GM12878 (cell line): ENCODE results near the gene CCDC198. TPM values are rescaled to one million over a fixed set of nuclear protein-coding genes. Genes with fewer than 3 reads are reported as not detected.

Source experiments
- ATAC-seq: fragments of 200-7000 bp; cut with Tn5 transposase; 3 replicates; pipeline ENCODE4 v1.9.1; 2020; ENCODE audit warnings: mild to moderate bottlenecking, moderate library complexity
- BruUV-seq: library from RNA; stranded (reverse); fragments of 400-500 nt; replicated peaks from 2 replicates; lab custom pipeline; 2021; lab: Mats Ljungman, UMichigan
- CTCF ChIA-PET: fragments of 300-600 bp; sonication (Branson Sonifier 250); formaldehyde crosslinking; extraction: SDS; loops from one replicate; lab custom pipeline; 2021; ENCODE audit warnings: inconsistent platforms; lab: Yijun Ruan, JAX
- POLR2A ChIA-PET: fragments of 350-600 bp; formaldehyde crosslinking; extraction: SDS; loops from one replicate; lab custom pipeline; 2021; ENCODE audit warnings: inconsistent platforms; lab: Charles Lee
- RAD21 ChIA-PET: fragments of 300-600 bp; sonication (Branson Sonifier 250); formaldehyde crosslinking; loops from one replicate; lab custom pipeline; 2023; ENCODE audit warnings: antibody characterized with exemption; ENCODE audit not compliant: unreplicated experiment; lab: Charles Lee
- SMC1A ChIA-PET: fragments of 300-600 bp; sonication (Branson Sonifier 250); formaldehyde crosslinking; loops from one replicate; lab custom pipeline; 2023; ENCODE audit not compliant: unreplicated experiment, uncharacterized antibody; lab: Charles Lee
- DNase-seq: peaks from one replicate; pipeline ENCODE4 v3.0.0-alpha.2; 2011; ENCODE audit warnings: low read depth, low spot score
- FAIRE-seq: peaks from 3 replicates; lab custom pipeline; 2011; peaks lifted over from hg19 to GRCh38; lab: Jason Lieb, UNC
- H2AFZ ChIP-seq: 2 replicates; pipeline ENCODE4 v1.6.0; 2011; ENCODE audit warnings: low read depth, low read length, control low read depth; ENCODE audit not compliant: control insufficient read depth
- H3K27ac ChIP-seq: 2 replicates; pipeline ENCODE4 v1.5.1; 2011; ENCODE audit warnings: control low read depth; ENCODE audit not compliant: control insufficient read depth, insufficient read depth
- H3K27me3 ChIP-seq, 2 experiments: replicated peaks in 1 of 2; 2 replicates each; pipeline versions ENCODE4 v1.6.0 to v1.6.1; 2011; ENCODE audit warnings: low read length in 1 of 2; ENCODE audit not compliant: control insufficient read depth in 2 of 2, insufficient read depth in 2 of 2
- H3K36me3 ChIP-seq, 2 experiments: 2 replicates each; pipeline ENCODE4 v1.5.1; 2011; ENCODE audit warnings: low read length in 1 of 2; ENCODE audit not compliant: control insufficient read depth in 2 of 2, insufficient read depth in 2 of 2
- H3K4me1 ChIP-seq: 2 replicates; pipeline ENCODE4 v1.6.1; 2011; ENCODE audit warnings: mild to moderate bottlenecking, low read length, moderate library complexity, mixed read lengths; ENCODE audit not compliant: control insufficient read depth, insufficient read depth
- H3K4me2 ChIP-seq: 2 replicates; pipeline ENCODE4 v1.6.0; 2011; ENCODE audit warnings: control low read depth; ENCODE audit not compliant: control insufficient read depth, insufficient read depth
- H3K4me3 ChIP-seq: fragments of 200-600 bp; sonication (generic); 2 replicates; pipeline ENCODE4 v1.5.1; 2016
- H3K79me2 ChIP-seq: 2 replicates; pipeline ENCODE4 v1.6.0; 2011; ENCODE audit warnings: low read length; ENCODE audit not compliant: control insufficient read depth, insufficient read depth
- H3K9ac ChIP-seq: 2 replicates; pipeline ENCODE4 v1.8.0; 2011; ENCODE audit warnings: low read length, control low read depth, mixed read lengths; ENCODE audit not compliant: control insufficient read depth, insufficient read depth
- H3K9me3 ChIP-seq: replicated peaks from 3 replicates; pipeline ENCODE4 v1.5.1; 2011; ENCODE audit warnings: mild to moderate bottlenecking, low read length; ENCODE audit not compliant: control insufficient read depth, insufficient read depth
- H4K20me1 ChIP-seq: 2 replicates; pipeline ENCODE4 v1.6.0; 2011; ENCODE audit not compliant: control insufficient read depth, insufficient read depth
- ATF3 ChIP-seq: IDR thresholded peaks from 2 replicates; pipeline ENCODE4 v1.6.1; 2011; ENCODE audit warnings: low read depth, mild to moderate bottlenecking, low read length, moderate library complexity, borderline replicate concordance; ENCODE audit errors: extremely low read depth
- CHD2 ChIP-seq: IDR thresholded peaks from 2 replicates; pipeline ENCODE4 v1.6.1; 2011; ENCODE audit warnings: low read depth, low read length, improper control_type of control experiment, borderline replicate concordance
- CREM ChIP-seq: IDR thresholded peaks from 2 replicates; pipeline ENCODE4 v1.6.1; 2014; ENCODE audit warnings: antibody characterized with exemption, low read depth
- ESRRA ChIP-seq: IDR thresholded peaks from 2 replicates; pipeline ENCODE4 v1.6.1; 2012; ENCODE audit warnings: mild to moderate bottlenecking, low read length, improper control_type of control experiment
- ETV6 ChIP-seq, 2 experiments: fragments of 450-650 bp in 1 of 2; IDR thresholded peaks in 1 of 2; conservative IDR thresholded peaks in 1 of 2; 2 replicates each; pipeline ENCODE4 v1.6.1; 2014; ENCODE audit warnings: antibody characterized with exemption in 1 of 2, borderline replicate concordance in 1 of 2, low read depth in 1 of 2, mild to moderate bottlenecking in 1 of 2, moderate library complexity in 1 of 2
- IKZF1 ChIP-seq: fragments of 450-650 bp; conservative IDR thresholded peaks from 2 replicates; pipeline ENCODE4 v1.6.1; 2017; ENCODE audit warnings: antibody characterized with exemption, mild to moderate bottlenecking
- LARP7 ChIP-seq: fragments of 450-650 bp; IDR thresholded peaks from 2 replicates; pipeline ENCODE4 v1.6.1; 2017; ENCODE audit warnings: mild to moderate bottlenecking
- MTA3 ChIP-seq: IDR thresholded peaks from 2 replicates; pipeline ENCODE4 v1.6.1; 2012; ENCODE audit warnings: low read length, inconsistent platforms, borderline replicate concordance
- NR2F1 ChIP-seq: fragments of 450-650 bp; conservative IDR thresholded peaks from 2 replicates; pipeline ENCODE4 v1.6.1; 2017; ENCODE audit warnings: mild to moderate bottlenecking
- POLR2AphosphoS5 ChIP-seq: IDR thresholded peaks from 2 replicates; pipeline ENCODE4 v1.6.1; 2011; ENCODE audit warnings: mild to moderate bottlenecking, low read length, inconsistent platforms
- POU2F2 ChIP-seq: IDR thresholded peaks from 3 replicates; pipeline ENCODE4 v1.6.1; 2011; ENCODE audit warnings: low read depth, mild to moderate bottlenecking, low read length, borderline replicate concordance
- RAD21 ChIP-seq: IDR thresholded peaks from 2 replicates; pipeline ENCODE4 v1.6.1; 2011; ENCODE audit warnings: mild to moderate bottlenecking, low read depth, low read length, moderate library complexity; ENCODE audit not compliant: insufficient read depth
- RAD51 ChIP-seq: fragments of 450-650 bp; IDR thresholded peaks from 2 replicates; pipeline ENCODE4 v1.6.1; 2016; ENCODE audit warnings: moderate library complexity, mild to moderate bottlenecking, inconsistent platforms
- SMAD1 ChIP-seq: fragments of 450-650 bp; IDR thresholded peaks from 2 replicates; pipeline ENCODE4 v1.6.1; 2018; ENCODE audit warnings: mild to moderate bottlenecking, low read depth; ENCODE audit not compliant: partially characterized antibody
- SUPT20H ChIP-seq: IDR thresholded peaks from 2 replicates; pipeline ENCODE4 v1.6.1; 2011; ENCODE audit warnings: low read depth, mild to moderate bottlenecking, low read length, moderate library complexity, borderline replicate concordance; ENCODE audit not compliant: control insufficient read depth
- TARDBP ChIP-seq: IDR thresholded peaks from 2 replicates; pipeline ENCODE4 v1.6.1; 2016; ENCODE audit warnings: borderline replicate concordance
- ZBED1 ChIP-seq: IDR thresholded peaks from 2 replicates; pipeline ENCODE4 v1.6.1; 2016; ENCODE audit warnings: borderline replicate concordance
- ZNF24 ChIP-seq: fragments of 450-650 bp; IDR thresholded peaks from 2 replicates; pipeline ENCODE4 v1.6.1; 2017; ENCODE audit warnings: antibody characterized with exemption, mild to moderate bottlenecking
- ZNF622 ChIP-seq: fragments of 450-650 bp; IDR thresholded peaks from 2 replicates; pipeline ENCODE4 v1.6.1; 2017; ENCODE audit warnings: mild to moderate bottlenecking, inconsistent platforms
- in situ Hi-C: fragments of 300-500 bp; cut with MboI; formaldehyde crosslinking; loops from 9 replicates; pipeline ENCODE4 v1.14.3; 2018; ENCODE audit warnings: mixed read lengths
- intact Hi-C: fragments of 100-400 bp; cut with micrococcal nuclease; formaldehyde crosslinking; loops from one replicate; pipeline ENCODE4 v1.14.2; 2022; ENCODE audit not compliant: unreplicated experiment
- polyA plus RNA-seq, 11 experiments: library from polyadenylated mRNA; depleted of rRNA in 4 of 11; unstranded in 6 of 11; stranded (reverse) in 5 of 11; fragments of >200 nt; fragmentation: Nextera tagmentation in 4 of 11; fragmentation: Illumina TruSeq in 1 of 11; extraction: Ambion mirVana in 4 of 11; extraction: Trizol in 1 of 11; gene quantifications; 1 replicate in 1 of 11; 2 replicates in 10 of 11; pipeline versions ENCODE4 v1.2.1 to v1.2.3, GENCODE V29; 2011 to 2016; ENCODE audit warnings: inconsistent platforms in 2 of 11, missing spikeins in 2 of 11, low read depth in 1 of 11
- total RNA-seq, 4 experiments: library from RNA; depleted of rRNA in 3 of 4; stranded (reverse); fragments of >200 nt in 3 of 4; fragmentation: Illumina TruSeq in 1 of 4; extraction: Trizol in 1 of 4; gene quantifications; 2 replicates each; pipeline versions ENCODE4 v1.2.1 to v1.2.3, GENCODE V29; 2013 to 2021

The CCDC198 gene
- total and polyA plus RNA-seq, 10 of the 15 experiments (the other 5 are each of a cell fraction or from before 2014, with no cell fraction given): 1.3 to 12.5 (median 2.3) TPM

GRCh38 chr14:57530571-57530970, 36.9 kb upstream of the CCDC198 start:
- CTCF ChIA-PET: interaction anchor here (0.9 to 4.8 kb wide), 3 partner anchors 33 to 341 kb away, joined by 3 to 27 read pairs (median 3); no protein-coding TSS in a partner anchor
- Histone ChIP-seq H3K4me2 (no peak overlapping the region), H3K9me3 (no peaks in the 10 kb centered on the region)
- intact Hi-C loops: loop anchor here (5.0 to 10.0 kb wide), 2 partner anchors 47 to 164 kb away; no protein-coding TSS in a partner anchor
- TF ChIP-seq ZNF622 (no peak), TARDBP (no peak), RAD21 (no peak), ATF3 (no peak), CHD2 (no peak), LARP7 (no peak), SUPT20H (no peak), ETV6 (conservative IDR thresholded peaks at IDR 0.05 in 1 of 2, IDR thresholded peaks at IDR 0.05 in 1 of 2; ENCODE audit: borderline replicate concordance in 1 of 2, low read depth in 1 of 2) (no peak), RAD51 (no peak), ESRRA (no peak), SMAD1 (no peak), POLR2AphosphoS5 (no peak), NR2F1 (no peak), POU2F2 (no peak), ZBED1 (no peak), IKZF1 (no peak), ZNF24 (no peak), MTA3 (no peak), CREM (no peak)
- TF ChIP-seq, all 136 proteins: peak for 0
- H3K4me1 ChIP-seq: no peaks in the 10 kb centered on the region
- DNase-seq: no peak
- H3K9ac ChIP-seq: no peak overlapping the region
- no peak overlapping the region for H2AFZ ChIP-seq
- in situ Hi-C loops: no loop called here
- no peaks in the 10 kb centered on the region for H4K20me1 ChIP-seq
- H3K79me2 ChIP-seq: no peaks in the 10 kb centered on the region
- no peak for ATAC-seq
- H3K4me3 ChIP-seq: no peak overlapping the region
- H3K27ac ChIP-seq: no peak overlapping the region
- no peaks in the 10 kb centered on the region for H3K36me3 ChIP-seq
- H3K27me3 ChIP-seq: no peaks in the 10 kb centered on the region
- no peak for FAIRE-seq
- BruUV-seq: no TSS peak
- POLR2A ChIA-PET: no interaction called here
- SMC1A ChIA-PET: interaction anchor here (1.1 kb wide), 1 partner anchor 42 kb away, joined by 5 read pairs; no protein-coding TSS in a partner anchor
- RAD21 ChIA-PET: no interaction called here
